Fibroblast of skin of right quadriceps (primary cell): ENCODE measurements around the gene AKR1C8.

Experiments used
- DNase-seq: peaks from one replicate; pipeline ENCODE4 v3.0.0-alpha.2; 2013

Gene AKR1C8

DNA sequence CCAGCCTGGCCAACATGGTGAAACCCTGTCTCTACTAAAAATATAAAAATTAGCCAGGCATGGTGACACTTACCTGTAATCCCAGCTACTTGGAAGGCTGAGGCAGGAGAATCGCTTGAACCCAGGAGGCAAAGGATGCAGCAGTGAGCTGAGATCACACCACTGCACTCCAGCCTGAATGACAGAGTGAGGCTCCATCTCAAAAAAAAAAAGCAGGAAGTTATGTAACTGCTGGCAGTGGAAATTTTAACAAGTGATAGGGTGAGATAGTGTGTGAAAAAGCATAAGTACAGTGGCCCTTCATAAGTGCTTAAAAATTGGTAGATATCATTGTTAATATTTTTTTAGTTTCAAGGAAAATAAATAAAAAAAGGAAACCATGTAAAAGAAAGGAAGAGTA is 78.4 kb downstream of the AKR1C8 start:
- DNase-seq = no peak

DNA sequence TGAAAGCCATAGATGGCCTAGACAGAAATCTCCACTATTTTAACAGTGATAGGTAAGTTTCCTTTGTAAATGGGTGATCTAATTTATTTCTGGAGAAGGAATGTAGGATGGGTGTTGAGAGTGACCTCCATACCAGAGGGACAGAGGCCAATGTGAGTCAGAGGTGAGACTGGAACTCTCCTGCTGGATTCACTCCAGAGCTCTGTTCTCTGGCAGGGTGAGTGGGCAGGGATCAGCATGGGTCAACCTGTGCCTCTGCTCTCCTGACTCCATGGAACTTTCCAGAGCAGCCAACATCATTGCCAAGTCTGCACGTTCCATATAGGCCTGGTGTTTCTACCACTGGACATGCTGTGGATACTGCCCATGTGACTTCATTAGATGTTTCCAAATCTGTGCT is 79.3 kb downstream of the AKR1C8 start:
- no peak for DNase-seq
